ENCODE data around the gene RASA2.
"Not testable (repeated sequence)": the region's sequence is repeated elsewhere in the genome, so short reads cannot be mapped to it uniquely, and the experiment has no call there.

RASA2 gene

DNA sequence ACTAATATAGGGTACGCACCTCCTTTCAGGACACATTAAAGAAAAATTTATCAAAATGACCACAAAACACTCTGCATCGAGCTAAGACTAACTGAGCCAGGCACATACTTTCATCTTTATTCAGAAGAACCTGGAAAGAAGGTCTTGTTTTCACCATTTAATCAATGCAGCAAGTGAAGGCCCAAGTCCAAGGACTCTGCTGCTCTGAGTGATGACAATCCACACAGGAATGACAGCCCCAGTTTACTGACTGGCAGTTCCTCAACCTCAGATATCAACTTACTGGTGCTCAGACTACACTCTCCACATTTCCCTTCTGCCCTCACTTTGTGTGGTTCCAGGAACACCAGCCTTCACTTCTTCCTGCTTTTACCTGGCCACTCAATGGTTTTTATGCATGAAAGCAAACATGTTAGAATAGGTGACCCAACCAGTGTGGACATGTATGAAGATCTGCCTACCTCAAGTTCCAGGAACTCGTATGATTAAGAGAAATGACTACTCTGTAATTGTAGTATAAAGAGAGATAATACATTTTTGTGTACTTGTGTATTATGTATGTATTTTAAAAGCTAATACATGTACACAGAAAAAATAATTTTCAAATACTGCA lies 29.1 kb upstream of the RASA2 start:
- DNase-seq (ENCODE audit: low spot score): no peak

- no peak for DNase-seq (ENCODE audit: low spot score)
These were observed 27.8 kb upstream of the RASA2 start for GRCh38 chr3:141459008-141459407.

DNA sequence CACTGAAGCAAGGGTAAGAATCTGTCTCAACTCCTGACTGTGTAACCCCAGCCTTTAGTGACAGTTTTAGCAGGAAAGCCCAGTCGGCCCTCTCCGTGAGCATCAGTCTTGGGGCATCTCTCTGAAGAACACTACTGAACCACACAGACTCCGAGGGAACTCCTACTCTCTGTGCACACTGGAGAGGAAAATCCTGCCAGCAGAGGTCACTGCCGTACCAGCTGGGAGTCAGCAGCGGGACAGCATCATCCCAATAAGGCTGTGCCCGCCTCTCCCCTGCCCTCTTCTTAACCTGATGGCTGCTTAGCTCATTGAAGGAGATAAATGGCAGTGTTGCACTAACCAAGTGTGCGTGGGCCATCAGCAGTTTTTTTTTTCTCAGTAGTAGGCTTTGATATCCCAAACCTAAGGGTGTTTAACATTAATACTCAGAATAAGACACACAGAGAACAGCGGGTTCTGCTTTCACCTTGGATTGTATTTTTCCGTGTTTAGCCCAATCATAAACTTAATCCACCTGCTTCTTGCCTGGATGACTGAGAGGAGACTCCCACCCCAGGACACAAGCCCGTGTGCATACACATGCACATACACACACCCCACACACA lies 26.6 kb upstream of the RASA2 start:
- peak; percentile 78 for DNase-seq (ENCODE audit: low spot score)

DNA sequence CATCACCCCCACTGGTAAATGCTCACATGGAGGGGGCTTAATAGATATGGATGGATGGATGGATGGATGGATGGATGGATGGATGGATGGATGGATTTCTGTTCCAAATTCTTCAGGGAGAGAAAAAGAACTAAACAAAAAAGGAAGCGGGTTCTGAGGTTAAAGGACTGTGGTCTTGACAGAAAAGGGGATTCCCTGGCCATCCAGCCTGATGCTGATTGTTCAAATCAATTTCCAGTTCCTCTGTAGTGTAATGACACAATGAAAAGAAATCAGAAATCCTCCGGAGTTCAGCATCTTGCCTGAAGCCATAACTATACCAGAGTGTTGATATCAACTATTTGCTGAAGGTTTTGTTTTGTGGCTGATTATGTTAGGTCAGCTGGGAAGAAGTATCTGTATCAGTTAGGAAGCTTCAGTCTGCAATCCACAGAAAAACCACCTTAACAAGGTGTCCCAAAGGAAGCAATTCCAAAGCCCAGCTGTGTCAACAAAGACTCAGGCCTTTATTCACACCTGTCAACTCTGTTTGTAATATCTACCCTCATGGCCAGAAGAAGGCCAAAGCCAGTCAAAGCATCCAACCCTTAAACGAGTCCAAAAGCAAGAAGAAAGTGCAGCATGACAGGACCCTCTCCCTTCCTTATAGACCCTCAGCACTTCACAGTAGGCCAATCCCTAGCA lies 24.5 kb upstream of the RASA2 start:
- no peak for DNase-seq (ENCODE audit: low spot score)

DNA sequence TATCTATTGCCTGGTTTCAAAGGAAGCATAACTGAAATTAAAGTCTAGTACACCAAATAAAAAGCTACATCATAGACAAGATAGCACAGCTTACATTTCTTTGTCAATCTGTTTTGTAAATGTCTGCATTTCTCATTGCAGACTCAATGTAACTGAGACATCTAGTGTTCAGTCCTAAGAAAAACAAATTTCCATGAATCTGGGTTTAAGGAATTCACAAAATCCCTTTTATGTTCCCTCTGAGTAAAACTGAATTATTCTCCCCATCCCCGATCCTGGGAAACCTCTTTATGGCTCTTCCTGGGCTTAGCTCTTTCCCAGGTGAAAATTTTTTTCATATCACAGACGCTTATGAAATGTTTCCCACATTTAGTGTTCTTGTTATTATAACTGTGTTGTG lies 21.6 kb upstream of the RASA2 start:
- DNase-seq (ENCODE audit: low spot score): no peak

DNA sequence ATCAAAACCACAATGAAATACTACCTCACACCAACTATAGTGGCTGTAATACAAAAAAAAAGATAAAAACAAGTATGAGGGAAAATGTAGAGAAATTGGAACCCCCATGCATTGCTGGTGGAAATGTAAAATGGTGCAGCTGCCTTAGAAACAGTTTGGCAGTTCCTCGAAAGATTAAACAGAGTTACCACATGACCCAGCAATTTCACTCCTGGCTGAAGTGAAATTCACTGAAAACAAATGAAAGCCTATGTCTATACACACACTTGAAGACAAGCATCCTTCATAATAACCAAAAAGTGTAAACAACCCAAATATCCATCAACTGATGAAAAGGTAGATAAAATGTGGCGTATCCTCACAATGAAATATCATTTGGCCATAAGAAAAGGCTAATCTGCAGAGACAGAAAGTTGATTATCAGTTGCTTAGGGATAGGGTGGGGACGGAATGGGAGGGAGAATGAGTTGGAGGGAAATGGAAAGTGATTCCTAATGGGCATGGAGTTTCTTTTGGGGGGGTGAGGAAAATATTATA lies 20.1 kb upstream of the RASA2 start:
- DNase-seq (ENCODE audit: low spot score): no peak

DNA sequence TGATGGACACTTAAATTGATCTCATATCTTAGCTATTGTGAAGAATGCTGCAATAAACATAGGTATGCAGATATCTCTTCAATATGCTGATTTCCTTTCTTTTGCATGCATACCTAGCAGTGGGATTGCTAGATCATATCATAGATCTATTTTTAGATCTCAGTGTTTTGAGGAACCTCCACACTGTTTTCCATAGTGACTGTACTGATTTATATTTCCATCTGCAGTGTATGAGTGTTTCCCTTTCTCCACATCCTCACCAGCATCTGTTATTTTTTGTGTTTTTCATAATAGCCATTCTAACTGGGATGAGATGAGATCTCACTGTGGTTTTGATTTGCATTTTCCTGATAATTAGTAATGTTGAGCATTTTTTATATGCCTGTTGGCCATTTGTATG lies 17.1 kb upstream of the RASA2 start:
- DNase-seq (ENCODE audit: low spot score): no peak

DNA sequence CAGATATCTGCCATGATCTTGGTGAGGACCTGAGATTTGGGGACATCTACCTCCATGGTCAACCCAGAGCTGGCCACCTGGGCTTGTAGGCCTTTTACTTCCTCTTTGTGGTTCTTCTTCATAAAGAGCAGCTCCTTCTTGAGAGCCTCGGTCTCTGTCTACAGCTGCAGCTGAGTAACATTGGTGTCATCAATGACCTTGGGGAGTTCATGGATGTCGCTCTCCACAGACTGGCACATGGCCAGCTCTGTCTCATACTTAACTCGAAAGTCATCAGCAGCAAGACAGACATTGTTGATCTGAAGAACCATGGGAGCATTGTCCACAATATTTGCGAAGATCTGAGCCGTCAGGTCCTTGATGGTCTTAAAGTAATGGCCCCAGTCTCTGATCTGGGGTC lies 15.7 kb upstream of the RASA2 start:
- DNase-seq (ENCODE audit: low spot score): no peak

DNA sequence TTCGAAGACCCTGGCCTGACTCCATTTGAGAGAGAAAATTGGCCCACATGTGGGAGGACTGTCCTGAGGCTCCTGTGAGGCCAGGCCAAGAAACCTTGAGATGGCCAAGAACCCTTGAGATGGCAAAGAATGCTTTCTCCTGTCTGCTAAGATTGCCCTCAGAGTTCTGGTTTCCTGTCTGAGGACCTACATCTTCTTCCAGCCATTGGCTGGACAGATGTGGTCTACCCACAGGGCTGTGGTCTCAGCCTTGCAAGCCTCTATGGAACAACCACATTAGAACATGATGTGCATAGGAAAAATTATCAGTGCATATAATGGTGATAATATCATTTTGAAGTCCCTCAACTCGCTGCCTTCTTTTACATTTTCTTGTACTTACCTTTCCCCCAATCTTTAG lies 10.8 kb upstream of the RASA2 start:
- DNase-seq (ENCODE audit: low spot score): no peak

GRCh38 chr3:141477224-141477623 lies 9.6 kb upstream of the RASA2 start:
- no peak for DNase-seq (ENCODE audit: low spot score)

DNA sequence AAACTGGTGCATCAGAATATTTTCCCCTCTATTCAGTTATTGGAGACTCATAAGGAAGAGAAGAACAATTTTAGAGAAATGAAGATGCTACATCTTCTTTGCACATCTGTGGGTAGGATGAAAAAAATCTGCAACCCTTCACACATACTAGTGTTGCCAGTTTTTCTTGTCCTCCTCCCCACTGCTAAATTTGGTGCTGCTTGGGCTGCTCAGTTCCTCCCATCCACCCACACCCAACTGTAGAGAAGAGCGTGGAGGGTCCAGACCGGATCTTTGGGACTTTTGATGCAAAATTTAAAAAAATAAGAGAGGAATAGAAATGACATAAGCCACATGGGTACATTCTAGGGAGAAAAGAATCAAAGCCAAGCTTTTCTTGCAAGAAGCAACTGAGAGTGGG lies 8.7 kb upstream of the RASA2 start:
- no peak for DNase-seq (ENCODE audit: low spot score)

DNA sequence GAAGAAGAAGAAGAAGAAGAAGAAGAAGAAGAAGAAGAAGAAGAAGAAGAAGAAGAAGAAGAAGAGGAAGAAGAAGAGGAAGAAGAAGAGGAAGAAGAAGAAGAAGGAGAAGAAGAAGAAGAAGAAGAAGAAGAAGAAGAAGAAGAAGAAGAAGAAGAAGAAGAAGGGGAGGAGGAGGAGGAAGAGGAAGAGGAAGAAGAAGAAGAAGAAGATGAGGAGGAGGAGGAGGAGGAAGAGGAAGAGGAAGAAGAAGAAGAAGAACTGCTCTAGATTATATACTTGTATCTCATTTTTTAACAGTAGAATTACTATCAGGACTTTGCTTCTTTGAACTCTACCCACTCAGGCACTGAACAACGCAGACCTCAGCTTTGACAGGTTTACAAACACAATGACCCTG lies 8.0 kb upstream of the RASA2 start:
- not testable (repeated sequence) for DNase-seq (ENCODE audit: low spot score)

GRCh38 chr3:141482245-141482922 lies 4.4 kb upstream of the RASA2 start:
- no peak for DNase-seq (ENCODE audit: low spot score)

GRCh38 chr3:141484701-141485287 lies 2.0 kb upstream of the RASA2 start:
- no peak for DNase-seq (ENCODE audit: low spot score)

GRCh38 chr3:141485641-141486495 lies 959 bp upstream of the RASA2 start:
- no peak for DNase-seq (ENCODE audit: low spot score)

DNA sequence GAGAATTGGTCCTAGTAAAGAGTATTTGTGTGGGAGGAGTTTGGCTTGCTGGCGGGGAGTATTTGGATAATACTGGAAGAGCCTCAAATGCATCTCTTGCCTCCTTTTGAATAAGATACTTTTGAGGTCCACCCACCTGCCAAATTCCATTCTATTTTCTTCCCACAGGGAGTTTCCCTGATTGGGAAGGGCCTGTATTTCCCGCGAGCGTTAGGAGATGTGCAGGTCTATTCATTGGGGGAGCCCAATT lies 406 bp upstream of the RASA2 start:
- no peak for DNase-seq (ENCODE audit: low spot score)

DNA sequence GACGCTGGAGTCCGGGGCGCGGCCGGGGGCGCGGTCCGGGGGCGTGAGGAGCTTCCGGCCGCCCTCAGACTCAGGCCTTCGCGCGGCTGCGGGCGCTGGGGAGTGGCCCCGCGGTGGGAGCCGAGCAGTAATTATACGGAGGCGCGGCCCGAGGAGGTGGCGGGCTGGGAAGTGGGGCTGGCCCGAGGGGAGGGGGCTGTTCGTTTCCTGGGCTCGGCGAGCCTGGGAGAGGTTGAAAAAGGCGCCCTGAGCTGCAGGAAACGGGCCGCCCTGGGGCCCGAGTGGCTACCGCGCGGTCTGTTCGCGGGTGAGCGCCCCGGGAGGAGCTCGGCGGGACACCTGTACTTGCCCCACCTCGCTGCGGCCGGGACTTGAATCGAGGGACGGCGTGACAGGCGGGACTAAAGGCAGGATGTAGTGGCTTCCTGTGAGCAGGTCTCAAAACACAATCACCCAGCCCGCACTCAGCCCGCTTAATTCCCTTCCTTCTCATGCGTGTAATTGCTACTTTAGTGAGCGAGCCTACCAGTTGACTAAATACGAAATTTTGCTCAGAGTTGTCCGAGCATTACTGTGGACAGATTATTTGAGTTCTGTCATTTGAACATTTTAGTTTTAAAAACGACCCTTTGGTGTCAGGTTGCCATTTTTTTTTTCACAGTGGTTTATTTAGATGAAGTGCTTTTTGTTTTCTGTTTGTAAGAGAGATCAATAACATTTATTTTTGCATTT lies 860 bp downstream of the RASA2 start:
- peak; percentile 46 for DNase-seq (ENCODE audit: low spot score)

GRCh38 chr3:141489203-141489602 lies 2.4 kb downstream of the RASA2 start:
- DNase-seq (ENCODE audit: low spot score): no peak

- no peak for DNase-seq (ENCODE audit: low spot score)
These were observed 4.3 kb downstream of the RASA2 start for GRCh38 chr3:141491081-141491480.

- DNase-seq (ENCODE audit: low spot score): no peak
These were observed 5.1 kb downstream of the RASA2 start for GRCh38 chr3:141491929-141492328.

GRCh38 chr3:141493184-141493583 lies 6.4 kb downstream of the RASA2 start:
- DNase-seq (ENCODE audit: low spot score): no peak

All from hematopoietic multipotent progenitor cell treated with erythropoietin and hydrocortisone succinate and interleukin-3 and kit ligand, for 17 days (in vitro differentiated cells).